Measurements from ENCODE around the gene MRPS9. TPM values are rescaled to one million over a fixed set of nuclear protein-coding genes. Genes with fewer than 3 reads are reported as not detected.

Gene MRPS9
- total and polyA plus RNA-seq, 2 of the 13 experiments (the other 11 are each of a cell fraction or from before 2014, with no cell fraction given): 31.2 to 91.8 TPM

DNA sequence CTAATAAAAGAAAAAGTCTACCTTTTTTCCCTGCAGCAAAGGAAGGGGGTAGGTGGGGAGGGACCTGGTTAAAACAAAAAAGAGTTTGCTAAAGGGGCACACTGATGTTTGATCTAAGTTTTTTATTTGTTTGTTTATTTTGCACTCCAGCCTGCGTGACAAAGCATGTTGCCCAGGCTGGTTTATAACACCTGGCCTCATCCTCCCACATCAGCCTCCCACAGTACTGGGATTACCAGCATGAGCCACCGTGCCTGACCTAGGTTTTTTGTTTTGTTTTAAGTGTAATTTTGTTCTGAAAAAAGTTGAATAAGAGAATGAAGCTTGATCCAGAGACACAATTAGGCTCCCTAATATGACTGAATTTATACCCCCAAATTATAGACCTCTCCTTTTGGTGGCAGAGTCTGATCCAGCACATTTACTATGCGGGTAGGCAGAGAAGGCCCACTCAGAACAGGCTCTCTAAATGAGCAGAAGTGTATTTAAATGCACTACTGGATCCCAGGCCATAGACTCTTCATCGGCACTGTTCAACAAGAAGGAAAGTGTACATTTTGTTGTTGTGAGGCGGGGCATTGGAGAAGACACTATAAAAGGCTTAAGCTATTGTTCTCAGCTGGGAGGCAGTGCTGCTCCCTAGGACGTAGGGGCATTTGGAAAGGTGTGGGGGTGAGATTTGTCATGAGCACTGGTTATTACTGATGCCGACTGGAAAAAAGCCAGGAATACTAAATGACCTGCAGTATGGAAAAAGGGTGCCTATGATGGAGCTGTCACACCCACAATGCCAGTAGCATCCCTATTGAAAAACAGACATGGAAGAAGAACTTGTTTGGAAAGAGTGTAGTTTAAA is 32.4 kb downstream of the MRPS9 start:
- ATAC-seq (no peak), FAIRE-seq (no peak), DNase-seq (ENCODE audit: low spot score) (no peak)
- H3K27me3 ChIP-seq (ENCODE audit: control insufficient read depth in 1 of 2, insufficient read depth in 2 of 2, low read length in 2 of 2): no peaks in the 10 kb centered on the region
- CTCF ChIA-PET (ENCODE audit: low intra/inter-chr PET ratio, low total read pairs): no interaction called here
- no peak overlapping the region for H3K9ac ChIP-seq (ENCODE audit: insufficient read depth, low read depth, low read length)
- 96% methylated on average over 7 of the region's 7 CpGs for WGBS (ENCODE audit: low lambda C conversion rate)
- BruUV-seq (replicated peaks): no TSS peak
- POLR2A ChIA-PET: no interaction called here
- intact Hi-C loops (cut with micrococcal nuclease; ENCODE audit: unreplicated experiment): no loop called here
- H2AFZ ChIP-seq (ENCODE audit: low read length): no peak overlapping the region
- no peaks in the 10 kb centered on the region for H4K20me1 ChIP-seq (ENCODE audit: insufficient read depth, low read length)
- no peaks in the 10 kb centered on the region for H3K4me1 ChIP-seq (ENCODE audit: insufficient read depth, low read length)
- H3K27ac ChIP-seq (ENCODE audit: extremely low read length, insufficient read depth, low read length): no peak overlapping the region
- no peak for TF ChIP-seq ZNF224 (CRISPR knock-in tag; IDR thresholded peaks at IDR 0.05)
- TF ChIP-seq NBN (conservative IDR thresholded peaks at IDR 0.05): no peak
- no peak for TF ChIP-seq ZNF75D (CRISPR knock-in tag; IDR thresholded peaks at IDR 0.05; ENCODE audit: borderline replicate concordance)
- no peak for TF ChIP-seq SRF (IDR thresholded peaks at IDR 0.05; ENCODE audit: low read depth, low read length)
- no peak for TF ChIP-seq ZNF570 (CRISPR knock-in tag; IDR thresholded peaks at IDR 0.05; ENCODE audit: borderline replicate concordance)
- TF ChIP-seq CREB1 (IDR thresholded peaks at IDR 0.05): no peak
- TF ChIP-seq CREB1 (CRISPR knock-in tag; IDR thresholded peaks at IDR 0.05): no peak
- no peak for TF ChIP-seq TCF7L2 (IDR thresholded peaks at IDR 0.05; ENCODE audit: low read depth, low read length)
- no peak for TF ChIP-seq CBX2 (IDR thresholded peaks at IDR 0.05; ENCODE audit: low read depth, low read length)
- TF ChIP-seq CBX2 (CRISPR knock-in tag; IDR thresholded peaks at IDR 0.05; ENCODE audit: low read depth): no peak
- TF ChIP-seq STAT5B (CRISPR knock-in tag; IDR thresholded peaks at IDR 0.05): no peak
- TF ChIP-seq, protein P1, sequence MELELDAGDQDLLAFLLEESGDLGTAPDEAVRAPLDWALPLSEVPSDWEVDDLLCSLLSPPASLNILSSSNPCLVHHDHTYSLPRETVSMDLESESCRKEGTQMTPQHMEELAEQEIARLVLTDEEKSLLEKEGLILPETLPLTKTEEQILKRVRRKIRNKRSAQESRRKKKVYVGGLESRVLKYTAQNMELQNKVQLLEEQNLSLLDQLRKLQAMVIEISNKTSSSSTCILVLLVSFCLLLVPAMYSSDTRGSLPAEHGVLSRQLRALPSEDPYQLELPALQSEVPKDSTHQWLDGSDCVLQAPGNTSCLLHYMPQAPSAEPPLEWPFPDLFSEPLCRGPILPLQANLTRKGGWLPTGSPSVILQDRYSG (CRISPR knock-in tag; IDR thresholded peaks at IDR 0.05): no peak
- no peak for TF ChIP-seq SMARCE1 (IDR thresholded peaks at IDR 0.05; ENCODE audit: borderline replicate concordance)
- no peak overlapping the region for H3K4me2 ChIP-seq (ENCODE audit: low read depth, low read length)
- H3K4me3 ChIP-seq (replicated peaks in 1 of 3; ENCODE audit: insufficient read depth in 1 of 3, low read depth in 2 of 3, low read length in 3 of 3): no peak overlapping the region
- in situ Hi-C loops (cut with HindIII; ENCODE audit: extremely low pct_ligation_motif_present, low pct_unique_long_range_greater_than_20kb): no loop called here
- 0 out of 5 replicates have a peak, but pooled peaks cover 0 to 3% of the 10 kb centered on the region in 2 experiments for H3K36me3 ChIP-seq (replicated peaks in 1 of 2; ENCODE audit: control insufficient read depth in 1 of 2, insufficient read depth in 2 of 2, low read length in 2 of 2)
- peaks cover 2% of the 10 kb centered on the region for H3K79me2 ChIP-seq (ENCODE audit: insufficient read depth, low read length)
- no peaks in the 10 kb centered on the region for H3K9me3 ChIP-seq (ENCODE audit: low read length)

Data from HepG2 (cell line).